ENCODE data around the gene DKC1.

Gene DKC1

DNA sequence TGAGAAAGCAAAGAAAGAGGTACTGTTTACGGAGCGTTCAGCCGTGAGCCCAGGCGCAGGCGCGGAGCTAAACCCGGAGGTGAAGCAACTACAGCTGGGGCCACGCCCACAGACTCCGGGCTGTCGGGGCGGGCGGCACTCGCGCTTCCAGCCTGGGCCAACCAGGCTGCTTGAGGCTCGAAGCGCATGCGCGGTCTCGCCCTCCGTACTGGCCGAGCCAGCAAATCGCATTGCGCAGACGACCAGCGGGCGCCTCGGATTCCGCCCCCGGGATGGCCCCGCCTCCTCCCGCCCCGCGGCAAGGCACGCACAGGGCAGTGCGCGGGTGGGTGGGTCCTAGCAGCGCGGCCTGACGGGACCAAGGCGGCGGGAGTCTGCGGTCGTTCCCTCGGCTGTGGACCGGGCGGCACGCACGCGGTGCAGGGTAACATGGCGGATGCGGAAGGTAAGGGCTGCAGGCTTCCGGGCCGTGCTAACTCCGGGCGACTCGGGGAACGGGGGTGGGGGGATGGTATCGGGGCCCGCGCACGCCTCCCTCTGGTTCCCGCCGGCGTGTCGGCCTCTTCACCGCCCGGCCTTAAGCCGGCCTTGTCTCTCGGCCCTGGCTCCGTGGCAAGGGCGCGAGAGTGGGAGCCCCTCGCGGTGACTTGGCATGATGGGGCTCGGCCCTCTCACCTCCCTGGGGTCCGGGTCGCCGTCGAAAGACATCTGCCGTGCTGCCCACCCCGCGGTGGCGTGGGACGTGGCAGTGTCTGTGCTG, at the start of gene DKC1:
DKC1 (plus strand) TSS at position 328 of the 760 bp plus-strand sequence; CDS start at position 430, 102 bp downstream.
- peak; percentile 94 for DNase-seq

DNA sequence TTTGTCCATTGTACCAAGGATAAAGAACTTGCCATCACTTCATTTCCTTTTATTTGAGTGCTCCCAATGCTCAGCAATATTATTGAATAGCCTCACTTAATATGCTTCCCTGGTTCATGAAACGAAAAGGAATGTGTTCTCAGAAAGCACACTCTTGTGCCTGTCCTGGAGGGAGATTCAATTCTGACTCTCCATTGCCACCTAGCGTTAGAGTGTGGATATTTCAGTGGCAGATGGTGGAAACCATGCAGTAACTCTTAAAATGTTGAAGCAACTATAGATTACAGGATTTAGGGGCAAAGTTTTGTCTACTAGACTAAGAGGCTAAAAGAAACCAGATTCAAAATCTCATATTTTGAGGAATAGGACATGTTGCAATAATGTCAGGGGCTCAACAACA, 47.7 kb upstream of the DKC1 start:
- no peak for DNase-seq

- DNase-seq = no peak
Observed at GRCh38 chrX:154715825-154716224, 46.8 kb upstream of the DKC1 start.

- DNase-seq = no peak
Observed at GRCh38 chrX:154717824-154718223, 44.8 kb upstream of the DKC1 start.

DNA sequence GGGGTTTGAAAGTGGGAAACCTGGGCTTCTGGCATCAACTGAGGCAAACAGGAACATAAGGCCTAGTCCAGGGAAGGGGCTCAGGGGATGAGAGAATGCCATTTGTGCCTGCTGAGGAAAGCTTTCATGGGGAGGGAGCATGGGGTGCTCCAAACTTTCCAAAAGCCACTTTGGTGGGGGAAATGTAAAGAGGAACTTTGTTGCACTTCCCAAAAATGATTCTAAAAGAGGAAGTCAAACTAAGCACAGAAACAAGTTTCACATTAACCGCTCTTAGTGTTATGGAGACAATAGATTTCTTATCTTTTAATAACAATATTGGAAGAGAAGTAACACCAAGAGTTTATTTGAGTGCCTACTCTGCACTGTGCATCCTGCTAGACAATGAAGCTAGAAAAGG, 44.0 kb upstream of the DKC1 start:
- no peak for DNase-seq

DNA sequence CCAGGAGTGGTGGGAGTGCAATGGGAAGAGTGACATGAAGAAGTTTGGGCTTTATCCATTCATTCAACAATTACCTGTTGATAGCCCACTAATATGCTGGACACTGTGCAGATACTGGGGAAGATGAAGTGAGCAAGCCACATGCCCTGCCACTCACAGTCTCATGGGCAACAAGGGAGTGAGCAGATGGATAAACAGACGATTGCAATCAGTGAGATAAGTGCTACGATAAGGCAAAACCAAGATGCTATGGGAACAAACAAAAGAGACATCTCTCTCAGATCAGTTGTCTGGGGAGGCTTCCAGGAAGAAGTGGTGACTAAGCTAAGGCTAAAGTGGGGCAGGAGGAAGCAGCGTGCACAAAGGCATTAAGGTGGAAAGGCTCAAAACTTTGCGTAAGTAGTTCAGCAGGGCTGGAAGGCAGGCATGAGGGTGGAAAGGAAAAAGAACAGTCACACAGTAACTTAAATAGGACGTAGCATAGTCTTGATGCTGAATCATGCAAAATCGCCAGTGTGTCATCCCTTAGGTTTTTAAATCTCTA, 43.5 kb upstream of the DKC1 start:
- DNase-seq = no peak

DNA sequence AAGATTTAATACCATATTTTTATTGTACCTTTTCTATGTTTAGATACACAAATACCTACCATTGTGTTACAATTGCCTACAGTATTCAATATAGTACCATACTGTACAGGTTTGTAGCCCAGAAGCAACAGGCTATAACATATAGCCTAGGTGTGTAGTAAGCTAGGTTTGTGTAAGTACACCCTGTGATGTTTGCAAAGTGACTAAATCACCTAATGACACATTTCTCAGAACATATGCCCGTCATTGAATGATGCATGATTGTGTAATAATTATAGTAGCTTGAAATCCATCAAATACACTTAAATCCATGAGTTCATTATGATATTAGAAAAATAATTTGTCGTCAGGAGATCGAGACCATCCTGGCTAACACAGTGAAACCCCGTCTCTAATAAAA, 42.6 kb upstream of the DKC1 start:
- DNase-seq = no peak

GRCh38 chrX:154721155-154721554, 41.5 kb upstream of the DKC1 start:
- no peak for DNase-seq

- no peak for DNase-seq
Observed at GRCh38 chrX:154724993-154725756, 37.5 kb upstream of the DKC1 start.

DNA sequence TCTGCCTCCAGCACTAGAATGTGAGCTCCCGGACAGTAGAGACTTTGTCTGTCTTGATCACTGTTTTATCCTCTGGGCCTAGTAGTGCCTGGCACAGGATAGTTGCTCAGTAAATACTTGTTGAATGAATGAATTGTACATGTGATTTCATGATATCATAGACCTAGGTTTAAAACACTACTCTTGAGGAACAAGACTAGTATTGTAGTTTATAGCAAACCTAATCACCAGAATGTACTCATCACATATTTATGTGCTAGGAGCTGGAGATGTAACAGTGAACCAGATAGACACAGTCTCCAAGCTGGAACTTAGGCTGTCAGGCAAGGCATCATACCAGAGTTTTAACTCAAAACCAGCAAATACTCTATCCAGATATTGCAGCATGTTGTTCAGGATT, 35.2 kb upstream of the DKC1 start:
- DNase-seq = no peak

DNA sequence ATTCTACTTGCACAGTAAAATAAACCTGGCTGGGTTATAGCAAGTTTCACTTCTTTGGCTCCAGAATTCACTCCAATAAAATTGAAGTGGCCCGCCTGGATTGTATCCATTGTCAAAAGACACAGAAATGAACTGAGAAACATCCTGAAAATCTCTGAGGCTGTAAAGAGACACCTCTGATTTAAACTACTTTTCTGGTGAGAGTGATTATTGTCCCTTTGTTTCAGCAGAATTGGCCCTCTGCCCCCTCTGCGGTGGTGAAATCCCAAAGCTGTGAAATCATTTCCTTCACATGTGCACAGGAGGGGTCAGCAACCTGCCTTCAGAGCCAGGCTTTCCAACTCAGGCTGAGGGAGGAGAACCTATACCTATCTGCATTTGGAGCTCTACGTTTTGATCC, 34.8 kb upstream of the DKC1 start:
- DNase-seq = no peak

GRCh38 chrX:154728431-154729190, 34.1 kb upstream of the DKC1 start:
- no peak for DNase-seq

GRCh38 chrX:154729439-154729838, 33.2 kb upstream of the DKC1 start:
- DNase-seq = no peak

DNA sequence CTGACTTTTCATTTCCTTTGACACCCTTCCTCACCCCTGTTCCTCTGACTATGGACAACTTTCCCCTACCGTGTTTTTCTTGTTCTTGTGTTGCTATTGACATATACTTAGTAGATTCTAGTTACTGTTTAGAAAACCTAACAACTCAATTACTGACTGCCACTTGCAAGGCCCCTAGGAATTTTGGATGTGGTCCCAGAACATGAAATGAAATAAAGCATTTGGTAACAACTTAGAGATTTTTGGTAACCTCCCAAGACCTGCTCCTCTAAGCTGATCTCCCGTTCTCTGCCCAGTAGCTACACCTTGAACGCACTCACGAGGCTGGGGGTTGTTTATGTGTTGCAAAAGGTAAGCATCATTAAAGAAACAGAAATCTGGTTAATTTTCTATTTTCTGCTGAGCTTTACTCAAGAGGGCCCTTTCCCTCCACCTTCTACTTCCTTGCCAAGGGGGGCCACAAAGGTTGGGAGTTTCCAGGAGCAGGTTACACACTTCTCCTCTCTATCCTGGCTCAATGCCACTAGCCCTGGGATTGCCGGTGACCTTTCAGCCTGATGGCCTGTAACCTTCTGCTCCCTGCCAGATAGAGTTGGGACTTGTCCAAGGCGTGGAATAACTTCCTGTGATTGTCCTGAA, 32.3 kb upstream of the DKC1 start:
- no peak for DNase-seq

DNA sequence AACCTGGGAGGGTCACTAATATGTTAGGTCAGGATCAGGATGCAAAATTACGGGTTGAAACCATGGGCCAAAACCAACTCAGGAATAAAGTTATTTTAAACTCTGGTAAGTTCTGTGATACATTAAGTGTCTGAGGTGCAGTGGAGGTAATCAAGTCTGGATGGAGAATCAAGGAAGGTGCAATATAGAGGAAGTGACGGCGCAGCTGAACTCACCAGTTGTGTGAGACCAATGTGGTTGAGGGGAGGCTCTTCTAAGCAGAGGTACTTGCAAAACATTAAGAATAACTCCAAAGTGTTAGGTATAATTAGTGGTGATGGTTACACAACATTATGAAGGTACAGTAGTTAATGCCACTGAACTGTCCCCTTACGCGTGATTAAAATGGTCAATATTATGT, 31.5 kb upstream of the DKC1 start:
- DNase-seq = no peak

GRCh38 chrX:154731881-154732280, 30.8 kb upstream of the DKC1 start:
- DNase-seq = no peak

DNA sequence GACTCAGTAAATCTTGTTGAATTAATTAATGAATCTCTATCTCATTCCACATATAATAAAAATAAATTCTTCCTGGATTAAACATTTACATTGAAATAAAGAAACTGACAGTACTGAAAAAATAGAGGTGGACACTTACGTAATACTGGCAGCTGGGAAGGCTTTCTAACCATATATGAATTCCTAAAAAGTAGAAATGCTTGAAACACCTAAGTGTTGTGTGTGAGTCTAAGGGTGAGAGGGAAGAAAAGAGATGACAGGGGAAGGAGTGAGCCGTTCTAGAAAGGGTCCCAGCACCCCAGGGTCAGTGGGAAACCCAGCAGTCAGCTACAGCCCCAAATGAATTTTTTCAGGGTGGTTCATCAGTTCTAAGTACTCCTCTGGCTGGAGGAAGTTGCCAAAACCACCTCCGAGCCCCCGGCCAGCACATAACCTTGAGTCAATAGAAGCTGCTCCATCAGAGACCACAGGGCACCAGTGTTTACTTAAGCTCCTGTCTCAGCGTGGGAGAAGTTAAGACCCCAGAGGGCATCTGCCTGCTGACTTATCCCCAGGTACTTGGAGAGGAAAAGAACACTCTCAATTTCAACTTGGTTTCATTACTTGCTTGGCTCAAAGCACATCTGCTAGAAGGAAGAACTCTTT, 30.1 kb upstream of the DKC1 start:
- no peak for DNase-seq

- DNase-seq = no peak
Observed at GRCh38 chrX:154733066-154733425, 29.6 kb upstream of the DKC1 start.

DNA sequence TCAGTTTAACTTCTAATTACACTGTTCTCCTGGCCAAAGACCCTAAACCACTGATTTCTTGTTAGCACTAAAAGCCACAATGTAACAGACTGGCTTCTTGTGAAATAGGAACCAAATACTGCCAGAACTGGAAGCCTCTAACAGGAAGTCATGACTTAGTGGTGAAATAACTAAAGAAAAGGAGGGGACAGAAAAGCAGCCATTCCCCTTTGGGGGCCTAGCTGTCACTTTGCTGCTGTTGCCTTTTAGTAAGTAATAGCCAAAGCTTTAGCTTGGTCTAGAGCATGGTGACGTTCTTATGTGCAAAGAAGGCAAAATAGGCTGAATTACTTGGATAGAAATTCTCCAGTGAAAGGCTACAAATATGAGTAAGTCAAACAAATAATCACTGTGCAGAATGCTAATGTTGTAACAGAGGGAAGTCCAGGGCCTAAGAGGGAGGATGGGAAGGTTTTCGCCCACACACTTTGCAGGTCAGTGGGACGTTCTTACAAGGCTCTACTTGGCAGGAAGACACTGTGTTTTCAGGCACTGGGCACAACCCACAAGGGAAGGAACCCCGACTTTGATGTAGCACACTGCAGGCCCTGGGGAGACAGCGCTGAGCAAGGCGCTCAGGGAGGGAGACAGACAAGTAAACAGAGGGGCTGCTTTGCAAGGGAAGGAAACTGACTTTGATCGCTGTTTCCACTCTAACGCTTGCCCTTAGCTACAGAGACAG, 28.4 kb upstream of the DKC1 start:
- no peak for DNase-seq

DNA sequence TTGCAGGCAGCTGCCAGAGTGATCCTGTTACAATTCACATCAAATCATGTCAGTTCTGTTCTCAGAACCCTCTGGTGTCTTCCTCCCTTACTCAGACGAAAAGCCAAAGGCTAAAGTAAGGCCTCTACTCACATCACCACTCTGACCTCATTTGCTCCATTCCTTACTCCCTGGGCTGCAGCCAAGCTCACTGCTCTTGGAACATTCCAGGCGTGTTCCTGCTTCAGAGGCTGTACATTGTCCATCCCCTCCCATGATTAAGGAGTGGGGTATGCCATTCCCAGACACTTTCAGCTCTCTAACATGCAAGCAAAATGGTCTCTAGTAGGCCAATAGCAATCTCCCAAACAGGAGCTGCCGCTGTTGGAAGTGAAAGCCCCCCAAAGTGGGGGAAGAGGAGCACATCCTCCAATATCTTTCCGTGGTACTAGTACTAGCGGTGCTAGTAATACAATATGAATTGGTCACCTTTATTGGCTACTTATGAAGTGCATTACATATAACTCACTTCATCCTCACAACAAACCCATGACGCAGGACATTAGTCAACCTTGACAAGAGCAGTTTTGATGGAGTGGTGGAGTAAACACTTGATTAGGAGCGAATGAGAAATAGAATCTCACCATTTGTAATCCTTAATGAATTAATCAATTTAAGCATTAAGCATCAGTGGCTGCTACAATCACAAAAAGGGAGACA, 26.8 kb upstream of the DKC1 start:
- no peak for DNase-seq

DNA sequence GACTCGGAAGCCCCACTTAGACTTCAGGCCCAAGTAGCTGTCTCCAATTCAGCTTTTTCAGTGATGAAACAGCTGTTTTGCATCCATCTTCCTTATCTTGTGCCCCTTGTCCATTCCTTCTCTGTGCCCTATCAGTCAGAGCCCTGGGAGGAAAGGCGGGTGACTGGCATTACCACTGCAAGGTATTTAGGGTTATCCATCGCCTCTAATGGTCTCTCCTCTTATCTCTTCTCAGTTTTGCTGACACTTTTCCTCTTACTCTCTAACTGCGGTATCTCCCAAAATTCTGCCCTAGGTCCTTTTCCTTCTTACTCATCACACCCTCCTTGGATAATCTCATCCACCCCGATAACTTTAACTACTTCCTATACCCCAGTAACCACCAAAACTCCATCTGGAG, 25.5 kb upstream of the DKC1 start:
- no peak for DNase-seq
